GM21381 (cell line): ENCODE results near the gene CHMP6.

ENCODE experiments used
- ATAC-seq: cut with Tn5 transposase; IDR thresholded peaks from one replicate; pipeline ENCODE4 v1.9.1; 2021; ENCODE audit warnings: mild to moderate bottlenecking, moderate library complexity; ENCODE audit not compliant: unreplicated experiment

Gene CHMP6

DNA sequence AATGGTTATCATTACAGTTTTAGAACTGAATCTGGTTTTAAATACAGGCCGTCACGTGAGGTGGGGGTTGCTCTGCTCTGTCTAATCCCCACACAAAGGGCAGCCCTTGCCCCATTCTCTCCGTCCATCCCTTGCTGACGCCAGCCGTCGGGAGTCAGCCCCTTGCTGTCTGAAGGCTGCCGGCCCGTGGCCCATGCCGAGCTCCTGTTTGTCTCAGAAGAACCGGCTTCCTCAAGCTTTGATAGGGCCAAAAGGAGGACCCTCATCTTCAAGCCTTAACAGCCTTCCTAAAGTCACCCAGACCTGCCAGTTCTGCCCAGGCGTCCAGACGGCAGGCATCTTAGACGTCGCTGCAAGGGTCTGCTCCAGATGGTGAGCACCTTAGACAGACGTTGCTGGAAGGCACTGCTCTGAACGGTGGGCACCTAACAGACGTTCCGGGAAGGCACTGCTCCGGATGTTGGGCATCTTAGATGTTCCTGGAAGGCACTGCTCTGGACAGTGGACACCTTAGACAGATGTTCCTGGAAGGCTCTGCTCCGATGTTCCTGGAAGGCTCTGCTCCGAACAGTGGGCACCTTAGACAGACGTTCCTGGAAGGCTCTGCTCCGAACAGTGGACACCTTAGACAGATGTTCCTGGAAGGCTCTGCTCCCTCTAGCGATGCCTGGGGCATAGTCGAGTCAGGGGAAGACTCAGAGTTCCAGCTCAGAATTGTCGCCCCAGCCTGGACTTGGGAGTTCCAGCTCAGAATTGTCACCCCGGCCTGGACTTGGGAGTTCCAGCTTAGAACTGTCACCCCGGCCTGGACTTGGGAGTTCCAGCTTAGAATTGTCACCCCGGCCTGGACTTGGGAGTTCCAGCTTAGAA, 35.1 kb upstream of the CHMP6 start:
- no peak for ATAC-seq

DNA sequence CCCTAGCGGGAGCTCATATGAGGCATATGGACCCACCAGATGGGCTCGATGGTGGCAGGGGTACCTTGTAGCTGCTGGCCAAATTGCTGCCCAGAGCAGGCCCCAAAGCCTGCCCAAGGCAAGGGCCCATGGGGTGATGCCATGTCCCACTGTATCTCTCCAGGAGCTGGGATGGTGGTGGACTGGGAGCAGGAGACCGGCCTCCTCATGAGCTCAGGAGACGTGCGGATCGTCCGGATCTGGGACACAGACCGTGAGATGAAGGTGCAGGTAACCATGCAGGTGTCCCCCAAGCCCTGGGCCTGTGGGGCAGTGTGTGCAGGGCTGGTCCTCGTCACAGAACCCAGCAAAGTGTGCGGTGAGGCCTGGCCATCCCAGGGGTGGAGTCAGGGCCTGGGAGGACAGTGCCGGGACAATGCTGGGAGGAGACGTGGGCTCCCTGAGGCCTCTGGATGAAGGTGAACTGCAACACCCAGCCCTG, 34.1 kb upstream of the CHMP6 start:
- ATAC-seq = no peak

DNA sequence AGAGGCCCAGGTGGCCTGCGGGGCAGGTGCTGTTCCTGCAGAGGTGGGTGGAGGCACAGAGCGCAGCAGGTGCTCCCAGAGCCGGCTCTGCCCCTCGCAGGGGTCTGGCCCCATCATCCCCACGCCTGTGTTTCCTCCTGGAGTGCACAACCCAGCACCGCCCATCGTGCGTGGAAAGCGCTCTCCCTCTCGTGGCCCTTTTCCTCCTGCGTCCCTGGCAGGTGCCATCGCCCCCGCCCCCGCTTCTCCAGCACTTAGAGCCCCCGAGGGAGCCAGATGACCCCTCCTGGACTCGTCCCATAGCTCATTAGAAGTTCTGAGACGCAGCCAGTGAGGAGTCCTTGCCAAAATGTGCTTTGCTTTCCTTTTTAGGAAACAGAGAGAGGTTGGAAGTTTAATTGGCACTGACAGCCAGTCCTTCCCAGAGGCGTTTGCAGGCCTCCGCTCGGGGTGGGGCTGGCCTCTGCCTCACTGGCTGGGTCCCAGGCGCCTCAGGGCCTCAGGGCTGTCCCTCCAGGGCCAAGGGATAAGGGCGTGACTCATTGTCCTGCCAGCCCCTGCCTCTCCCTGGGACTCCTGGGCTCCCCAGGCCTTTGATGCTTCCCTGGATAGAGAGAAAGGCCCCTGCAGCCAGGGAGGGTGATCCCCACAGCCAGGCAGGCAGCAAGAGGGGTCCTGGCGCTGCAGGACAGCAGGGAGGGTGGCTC, 32.2 kb upstream of the CHMP6 start:
- ATAC-seq = no peak

DNA sequence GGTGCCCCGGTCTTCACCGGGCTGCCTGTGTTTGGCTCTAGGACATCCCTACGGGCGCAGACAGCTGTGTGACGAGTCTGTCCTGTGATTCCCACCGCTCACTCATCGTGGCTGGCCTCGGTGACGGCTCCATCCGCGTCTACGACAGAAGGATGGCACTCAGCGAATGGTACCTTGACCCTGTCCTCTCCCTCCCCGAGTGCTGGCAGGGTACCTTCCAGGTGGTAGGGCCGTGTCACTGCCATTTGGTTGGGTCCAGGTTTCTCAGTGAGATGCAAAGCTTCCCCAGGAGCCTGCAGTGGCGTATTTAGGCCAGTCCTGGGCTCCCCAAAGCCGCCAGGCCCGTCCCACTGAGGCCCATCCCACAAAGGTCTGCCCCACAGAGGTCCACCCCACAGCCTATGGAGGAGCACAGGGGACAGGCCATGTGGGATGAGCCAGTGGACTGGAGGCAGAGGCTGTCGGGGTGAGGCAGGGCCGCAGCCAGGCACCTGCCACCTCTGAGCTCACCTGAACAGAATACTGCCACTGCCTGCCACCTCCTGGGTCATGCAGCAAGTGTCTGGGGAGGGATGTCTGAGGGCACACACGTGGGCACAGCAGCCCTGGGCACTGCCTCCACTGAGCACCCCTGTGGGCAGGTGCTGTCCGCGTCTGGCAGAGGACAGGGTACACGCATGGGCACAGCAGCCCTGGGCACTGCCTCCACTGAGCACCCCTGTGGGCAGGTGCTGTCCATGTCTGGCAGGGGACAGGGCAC, 31.4 kb upstream of the CHMP6 start:
- ATAC-seq = no peak

DNA sequence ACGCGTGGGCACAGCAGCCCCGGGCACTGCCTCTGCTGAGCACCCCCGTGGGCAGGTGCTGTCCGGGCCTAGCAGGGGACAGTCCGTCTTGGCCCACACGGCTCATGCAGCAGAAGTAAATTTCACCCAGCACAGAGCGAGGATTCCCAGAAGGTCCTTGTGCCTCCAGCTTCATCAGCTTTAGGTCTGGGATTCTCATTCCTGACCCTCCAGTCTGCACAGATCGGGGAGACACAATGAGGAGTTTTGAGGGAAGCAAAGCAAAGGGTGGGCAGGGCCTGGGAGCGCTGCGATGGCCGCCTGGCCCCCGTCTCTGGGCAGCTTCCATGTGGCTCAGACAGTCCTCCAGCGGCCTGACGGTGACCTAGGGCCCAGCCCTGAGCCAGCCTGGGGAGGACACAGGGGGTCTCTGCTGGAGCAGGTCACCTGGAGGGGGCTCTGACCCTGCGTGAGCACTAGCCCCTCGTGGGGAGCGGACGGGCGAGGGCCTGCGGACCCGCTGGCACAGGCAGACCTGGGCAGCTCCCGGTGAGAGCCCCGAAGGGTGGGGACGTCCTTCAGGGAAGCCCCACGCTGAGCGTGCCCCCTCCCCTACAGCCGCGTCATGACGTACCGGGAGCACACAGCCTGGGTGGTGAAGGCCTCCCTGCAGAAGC, 30.7 kb upstream of the CHMP6 start:
- ATAC-seq = no peak

DNA sequence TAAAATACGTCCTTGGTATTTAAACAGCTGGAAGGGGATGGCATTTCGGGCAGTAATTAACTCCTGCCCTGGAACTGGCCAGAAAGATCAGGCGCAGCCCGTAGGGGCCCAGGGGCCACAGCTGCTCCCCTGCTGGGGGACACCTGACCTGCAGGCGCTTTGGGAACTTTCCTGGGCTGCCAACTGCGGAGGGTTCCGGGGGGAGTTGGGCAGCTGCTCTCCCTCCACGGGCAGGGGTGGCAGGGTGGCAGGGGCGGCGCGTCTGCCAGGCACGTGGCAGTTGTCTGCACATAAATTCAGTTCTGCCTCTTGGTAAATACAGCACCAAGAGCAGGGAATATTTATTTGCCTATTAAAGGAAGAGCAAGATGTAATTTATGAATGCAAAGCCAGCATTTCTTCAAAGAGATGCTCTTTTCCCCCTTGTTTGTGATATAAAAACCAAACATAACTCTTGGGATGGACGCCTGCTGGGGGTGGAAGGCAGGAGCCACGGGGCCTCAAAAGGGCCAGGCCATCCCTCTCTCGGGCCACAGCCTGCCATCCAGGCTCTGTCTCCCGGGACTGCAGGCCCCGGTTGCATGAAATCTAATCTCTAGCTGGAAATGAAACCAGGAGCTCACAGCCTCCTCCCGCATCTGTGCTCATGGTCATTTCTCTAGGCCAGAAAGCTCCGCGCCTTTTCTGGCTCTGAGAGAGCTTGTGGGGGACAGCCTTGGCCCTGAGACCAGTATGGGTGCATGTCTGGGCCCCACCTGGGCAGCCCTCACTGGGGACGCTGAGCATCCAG, 29.9 kb upstream of the CHMP6 start:
- no peak for ATAC-seq

DNA sequence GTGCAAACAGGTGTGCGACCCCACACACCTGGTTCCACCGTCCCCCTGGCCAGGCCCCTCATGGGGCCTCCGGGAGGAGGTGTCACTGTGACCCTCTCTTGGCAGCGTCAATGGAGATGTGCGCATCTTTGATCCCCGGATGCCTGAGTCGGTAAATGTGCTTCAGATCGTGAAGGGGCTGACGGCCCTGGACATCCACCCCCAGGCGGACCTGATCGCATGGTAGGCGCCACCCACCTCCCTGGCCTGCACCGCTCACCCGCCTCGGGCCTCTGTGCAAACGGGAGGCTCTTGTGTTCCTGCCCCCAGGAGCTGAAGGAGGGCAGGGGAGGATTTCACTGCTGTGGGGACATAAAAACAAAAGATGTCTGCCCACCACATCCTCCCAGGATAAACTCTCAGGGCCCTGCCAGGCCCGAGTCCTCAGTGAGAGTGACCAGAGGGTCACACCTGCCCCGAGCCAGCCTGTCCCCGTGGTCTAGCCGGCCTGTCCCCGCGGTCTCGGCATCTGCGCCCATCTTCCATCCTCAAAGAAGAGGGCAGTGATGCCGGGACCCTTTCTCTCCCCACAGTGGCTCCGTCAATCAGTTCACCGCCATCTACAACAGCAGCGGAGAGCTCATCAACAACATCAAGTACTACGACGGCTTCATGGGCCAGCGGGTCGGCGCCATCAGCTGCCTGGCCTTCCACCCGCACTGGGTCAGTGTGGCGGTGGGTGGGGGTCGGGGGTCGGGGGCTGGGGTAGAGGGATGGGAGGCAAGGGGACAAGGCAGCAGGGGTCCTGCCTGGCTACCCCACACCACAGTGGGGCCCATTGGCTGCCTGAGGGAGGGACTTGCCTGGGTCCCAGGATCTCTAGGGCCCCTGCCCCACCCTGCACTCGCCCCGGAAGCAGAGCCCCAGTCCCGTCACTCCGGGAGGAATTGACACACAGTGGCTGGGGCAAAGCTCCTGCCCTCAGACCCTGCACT, 29.0 kb upstream of the CHMP6 start:
- ATAC-seq = no peak

DNA sequence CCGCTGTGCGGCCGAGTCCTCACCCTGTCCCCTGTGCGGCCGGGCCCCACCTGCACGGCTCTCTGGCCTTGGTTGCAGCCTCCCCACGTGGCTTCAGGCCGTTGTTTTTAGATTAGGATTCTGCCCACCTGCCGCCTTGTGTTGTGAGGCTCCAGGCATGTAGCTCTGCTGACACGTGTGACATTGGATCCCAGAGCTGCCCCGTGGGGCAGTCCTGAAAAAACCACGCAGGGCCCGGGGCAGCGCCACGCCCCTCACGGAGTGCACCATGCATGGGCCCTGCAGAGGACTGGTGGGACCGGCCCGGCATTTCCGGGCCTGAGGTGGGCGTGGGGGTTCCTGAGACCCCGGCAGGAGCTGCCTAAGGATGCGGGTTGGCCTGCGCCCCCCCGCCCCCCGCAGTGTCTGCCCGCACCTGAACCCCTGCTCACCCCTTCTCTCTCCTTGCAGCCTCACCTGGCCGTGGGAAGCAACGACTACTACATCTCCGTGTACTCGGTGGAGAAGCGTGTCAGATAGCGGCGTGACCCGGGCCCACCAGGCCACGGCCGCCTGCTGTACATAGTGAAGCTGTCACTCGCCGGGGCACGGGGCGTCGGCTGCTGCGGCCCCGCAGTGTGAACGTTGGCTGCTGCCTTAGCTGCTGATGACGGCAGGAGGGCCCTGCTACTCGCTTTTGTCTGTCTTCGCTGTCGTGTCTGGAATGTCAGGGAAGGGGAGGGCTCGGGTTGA, 27.7 kb upstream of the CHMP6 start:
- no peak for ATAC-seq

DNA sequence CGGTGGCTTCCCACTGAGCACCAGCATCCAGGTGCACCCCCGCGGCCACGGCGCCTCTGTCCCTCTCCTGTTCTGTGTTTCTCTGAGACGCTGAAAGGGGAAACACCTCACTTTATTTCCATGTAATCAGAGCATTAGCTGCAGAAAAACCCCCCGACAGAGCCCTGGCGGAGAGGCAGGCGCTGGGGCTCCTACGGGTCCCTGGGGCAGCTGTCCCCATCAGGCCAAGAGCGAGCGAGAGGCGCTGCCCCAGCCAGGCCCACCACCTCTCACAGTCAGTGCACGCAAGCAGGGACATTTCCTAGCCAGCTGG, 27.1 kb upstream of the CHMP6 start:
- ATAC-seq = no peak

DNA sequence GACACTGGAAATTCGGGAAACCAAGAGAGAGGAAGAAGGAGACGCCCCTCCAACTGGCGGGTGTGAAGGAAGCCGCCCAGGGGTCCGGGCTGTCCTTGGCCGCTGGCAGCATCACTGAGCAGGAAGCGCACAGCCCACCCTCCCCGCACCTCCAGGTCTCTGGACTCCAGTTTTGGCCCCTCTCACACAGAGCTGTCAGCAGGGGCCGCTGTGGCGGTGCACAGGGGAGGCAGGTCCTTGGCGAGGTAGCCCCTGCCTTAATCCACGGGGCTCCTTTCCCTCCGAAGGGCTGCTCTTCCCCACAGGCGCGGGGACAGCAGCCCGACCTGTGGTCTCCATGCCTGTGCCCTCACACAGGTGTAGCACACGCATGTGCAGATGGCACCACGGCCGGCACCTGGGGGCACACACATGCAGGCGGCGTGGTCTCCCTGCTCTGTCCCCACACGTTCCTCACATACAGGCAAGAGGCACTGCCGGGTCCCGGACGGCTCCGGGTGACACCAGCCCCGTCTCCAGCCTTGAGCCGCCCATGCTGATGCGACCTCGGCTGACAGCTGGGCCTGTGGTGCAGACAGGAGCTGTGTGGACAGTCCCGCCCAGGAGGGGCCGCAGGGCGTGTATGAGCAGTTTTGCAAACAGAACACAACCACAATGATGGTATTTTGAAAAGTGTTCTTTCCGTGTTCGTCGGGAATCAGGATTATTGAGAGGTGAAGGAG, 26.6 kb upstream of the CHMP6 start:
- ATAC-seq = no peak

DNA sequence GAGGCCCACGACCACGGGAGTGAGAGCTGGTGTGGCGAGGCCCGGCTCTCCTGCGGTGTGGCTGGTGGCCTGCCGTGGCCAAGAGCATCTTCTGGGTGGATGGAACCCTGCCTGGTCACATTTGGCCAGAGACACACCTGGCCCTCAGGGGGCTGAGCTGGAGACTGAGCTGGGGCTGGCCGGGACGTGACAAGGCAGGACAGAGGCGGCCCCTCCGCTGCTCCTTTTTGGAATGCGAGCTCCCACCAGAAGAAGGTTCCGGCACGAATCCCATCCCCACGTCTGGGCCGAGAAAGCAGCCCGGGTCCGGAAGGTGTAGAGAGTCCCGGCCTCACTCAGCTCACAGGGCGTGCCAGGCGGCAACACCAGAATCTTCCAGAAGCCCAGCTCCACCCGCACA, 26.0 kb upstream of the CHMP6 start:
- ATAC-seq = no peak

DNA sequence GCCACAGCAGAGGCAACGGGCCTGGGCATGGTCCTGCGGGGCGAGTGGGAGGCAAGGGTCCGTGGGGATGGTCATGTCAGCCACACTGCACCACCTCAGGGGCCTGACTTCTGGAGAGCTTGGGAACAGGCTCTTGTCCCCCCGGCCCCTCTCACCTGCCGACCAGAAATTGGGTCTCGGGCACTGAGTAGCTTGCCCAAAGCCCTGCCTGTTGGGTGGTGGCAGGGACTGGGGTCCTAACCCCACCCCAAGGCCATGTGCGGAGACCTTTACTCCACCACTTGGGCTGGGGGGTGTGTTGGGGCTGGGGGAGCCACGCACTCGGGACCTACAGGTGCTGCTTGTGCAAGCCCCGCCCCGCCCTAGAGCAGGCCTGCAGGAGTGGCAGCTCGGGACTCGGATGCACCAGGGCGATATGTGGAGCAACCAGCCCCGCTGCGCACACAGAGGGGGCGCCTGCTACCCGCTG, 24.2 kb upstream of the CHMP6 start:
- no peak for ATAC-seq

DNA sequence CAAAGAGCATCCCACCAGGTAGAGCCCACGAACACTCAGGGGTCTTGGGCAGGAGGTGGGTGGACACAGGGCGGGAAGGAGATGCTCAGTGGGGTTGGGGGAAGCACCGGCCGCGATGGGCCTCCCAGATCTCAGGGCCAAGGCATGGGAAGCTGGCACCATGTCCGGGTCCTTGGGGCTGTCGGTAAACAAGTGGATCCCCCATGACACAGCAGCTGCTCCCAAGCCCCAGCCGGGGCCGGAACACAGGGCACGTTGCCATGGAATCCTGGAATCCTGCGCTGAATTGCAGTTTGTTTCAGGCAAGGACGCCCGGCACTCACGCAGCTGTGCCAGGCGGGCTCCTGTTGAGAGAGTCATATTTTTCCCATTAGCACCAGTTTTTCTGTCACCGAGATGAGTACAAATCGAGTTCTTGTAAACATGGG, 23.0 kb upstream of the CHMP6 start:
- ATAC-seq = no peak

DNA sequence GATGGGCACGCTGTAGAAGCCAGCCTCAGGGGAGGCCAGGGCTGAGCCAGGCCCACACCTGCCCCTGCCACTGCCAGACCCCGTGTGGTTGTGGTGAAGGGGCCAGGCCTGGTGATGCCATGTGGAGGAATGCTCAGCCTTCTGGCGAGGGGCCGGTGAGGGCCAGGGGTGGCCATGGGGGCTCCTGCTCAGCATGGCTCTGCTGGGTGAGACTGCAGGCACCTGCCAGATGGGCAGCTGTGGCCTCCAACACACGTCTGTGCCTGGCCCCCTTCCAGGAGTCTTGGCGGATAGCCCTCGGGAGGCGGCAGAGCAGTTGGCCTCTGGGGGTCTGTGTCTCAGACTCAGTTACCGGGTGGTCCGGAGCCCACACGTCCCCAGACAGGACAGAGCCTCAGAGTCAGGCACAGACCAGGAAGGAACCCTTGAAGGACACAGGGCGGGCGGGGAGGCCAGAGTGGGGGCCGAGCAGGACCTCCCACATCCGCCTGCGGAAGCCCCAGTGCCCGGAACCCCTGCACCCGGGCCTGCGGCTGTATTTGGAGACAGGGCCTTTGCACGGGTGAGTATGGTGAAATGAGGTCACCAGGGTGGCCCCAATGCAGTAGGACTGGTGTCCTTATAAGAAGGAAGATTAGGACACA, 22.5 kb upstream of the CHMP6 start:
- ATAC-seq = no peak

DNA sequence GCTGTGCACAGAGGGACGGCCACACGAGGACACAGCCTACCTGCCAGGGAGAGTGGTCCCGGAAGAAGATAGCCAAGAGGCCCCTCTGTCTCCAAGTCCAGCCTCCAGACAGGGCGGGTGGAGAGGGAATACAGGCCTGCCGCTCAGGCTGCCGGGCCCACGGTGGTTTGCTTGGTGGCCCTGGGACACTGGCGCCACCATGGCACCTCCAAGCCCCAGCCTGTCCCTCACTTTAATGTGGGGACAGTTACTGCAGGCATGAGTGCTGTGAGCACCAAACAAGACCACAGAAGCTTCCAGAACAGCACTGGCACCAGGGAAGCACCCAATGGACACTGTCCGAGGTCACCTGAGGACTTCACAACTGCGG, 22.0 kb upstream of the CHMP6 start:
- no peak for ATAC-seq

DNA sequence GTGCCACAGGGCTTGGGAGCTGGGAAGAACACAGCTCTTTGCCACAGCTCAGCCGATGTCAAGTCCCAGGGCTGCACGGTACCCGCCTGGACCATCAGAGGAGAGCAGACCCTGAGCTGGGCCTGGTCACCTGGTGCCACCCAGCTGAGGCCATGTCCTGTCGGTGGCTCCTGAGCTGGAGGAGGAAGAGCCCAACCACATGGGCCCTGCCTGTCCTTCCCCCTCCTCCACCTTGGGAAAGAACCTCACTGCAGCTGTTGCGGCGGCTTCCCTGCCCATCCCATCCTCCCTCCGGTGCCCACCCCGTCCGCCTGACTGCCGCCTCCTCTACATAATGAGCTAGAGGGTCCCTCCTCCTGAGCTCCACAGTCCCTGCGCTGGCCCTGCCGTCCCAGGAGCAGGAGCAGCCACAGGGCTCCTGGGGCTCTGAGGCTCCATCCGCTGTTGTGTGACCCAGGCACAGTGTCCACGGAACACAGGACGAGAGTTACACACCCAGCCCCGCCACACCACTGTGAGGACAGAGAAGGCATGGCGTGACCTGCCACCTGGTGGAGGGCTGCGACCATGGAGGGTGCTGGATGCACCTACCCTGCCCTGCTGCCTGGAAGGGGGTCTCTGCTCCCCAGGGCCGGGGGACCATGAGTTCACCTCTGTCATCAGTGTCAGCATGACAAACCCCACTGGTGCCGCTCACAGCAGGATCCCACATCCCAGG, 21.4 kb upstream of the CHMP6 start:
- ATAC-seq = no peak
